GM21381 (cell line): ENCODE data around the gene SLIT1.

Experiments
- ATAC-seq: cut with Tn5 transposase; IDR thresholded peaks from one replicate; pipeline ENCODE4 v1.9.1; 2021; ENCODE audit warnings: mild to moderate bottlenecking, moderate library complexity; ENCODE audit not compliant: unreplicated experiment

The SLIT1 gene

DNA sequence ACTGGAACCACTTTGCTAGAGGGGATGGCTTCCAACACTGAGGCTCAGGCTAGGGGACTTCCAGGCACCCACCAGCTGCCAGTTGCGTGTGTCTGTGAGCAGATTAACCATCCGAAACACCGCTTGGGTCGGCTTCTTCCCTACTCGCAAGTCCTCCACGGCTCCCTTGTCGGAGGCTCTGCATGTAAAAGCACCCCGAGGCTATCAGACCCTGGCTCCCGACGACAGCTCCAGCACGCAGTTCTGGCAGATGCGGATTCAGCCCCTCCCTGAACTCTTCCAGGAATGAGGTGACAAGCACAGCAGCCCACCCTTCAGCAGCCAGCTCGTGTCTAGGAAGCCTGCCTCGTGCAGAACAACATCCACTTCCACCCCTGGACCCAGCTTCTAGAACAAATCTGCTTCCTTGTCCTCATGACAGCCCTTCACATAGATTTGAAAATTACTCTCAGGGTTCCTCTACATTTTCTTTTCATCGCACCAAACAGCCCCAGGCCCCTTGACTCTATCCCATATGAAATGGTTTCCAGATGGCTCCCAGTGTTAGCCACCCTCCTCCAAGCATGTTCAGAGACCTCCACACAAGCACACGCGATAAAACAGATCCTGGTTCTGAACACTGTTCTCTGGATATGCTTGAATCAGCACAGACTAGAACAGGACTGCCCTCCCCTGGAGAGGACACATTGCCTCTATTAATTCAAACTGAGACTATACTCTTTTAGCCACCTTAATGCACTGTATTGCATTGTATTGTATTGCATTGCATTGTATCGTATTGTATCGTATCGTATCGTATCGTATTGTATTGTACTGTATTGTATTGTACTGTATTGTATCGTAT is 44.6 kb downstream of the SLIT1 start:
- ATAC-seq = no peak

DNA sequence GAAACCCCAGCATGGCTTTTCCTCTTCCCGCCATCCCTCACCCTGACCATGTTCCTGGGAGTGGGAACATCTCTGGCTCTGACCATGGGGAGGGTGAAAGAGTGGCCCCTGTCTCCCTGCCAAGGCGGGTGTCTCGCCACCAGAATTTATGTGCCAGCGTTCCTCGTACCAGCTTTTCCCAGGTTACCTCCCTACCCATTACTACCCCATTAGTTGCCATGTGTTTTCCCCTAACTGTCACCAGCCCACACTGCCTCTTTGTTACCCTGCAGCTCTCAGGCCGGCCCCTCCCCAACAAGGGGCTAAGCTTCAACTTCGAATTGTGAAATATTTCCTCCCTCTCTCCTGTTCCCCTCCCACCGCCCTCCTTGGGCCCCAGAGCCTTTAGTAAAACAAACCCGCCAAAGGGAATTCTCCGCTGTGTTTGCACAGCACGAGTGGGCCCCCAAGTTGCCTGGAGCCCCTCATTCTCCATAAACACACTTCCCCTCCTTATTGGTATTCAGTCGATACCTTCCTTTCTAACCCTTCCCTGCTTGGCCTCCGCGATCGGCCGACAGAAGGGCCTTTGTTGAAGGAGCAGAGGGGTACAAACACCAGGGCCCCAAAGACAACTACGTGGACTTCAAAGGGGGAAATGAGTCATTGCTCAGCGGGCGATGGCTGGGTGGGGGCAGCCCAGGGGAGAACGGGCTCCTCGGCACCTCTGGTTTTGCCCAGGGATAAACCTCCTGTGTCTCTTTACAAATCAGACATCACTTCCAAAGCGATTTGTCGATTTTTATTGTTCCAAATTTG is 45.5 kb downstream of the SLIT1 start:
- no peak for ATAC-seq

DNA sequence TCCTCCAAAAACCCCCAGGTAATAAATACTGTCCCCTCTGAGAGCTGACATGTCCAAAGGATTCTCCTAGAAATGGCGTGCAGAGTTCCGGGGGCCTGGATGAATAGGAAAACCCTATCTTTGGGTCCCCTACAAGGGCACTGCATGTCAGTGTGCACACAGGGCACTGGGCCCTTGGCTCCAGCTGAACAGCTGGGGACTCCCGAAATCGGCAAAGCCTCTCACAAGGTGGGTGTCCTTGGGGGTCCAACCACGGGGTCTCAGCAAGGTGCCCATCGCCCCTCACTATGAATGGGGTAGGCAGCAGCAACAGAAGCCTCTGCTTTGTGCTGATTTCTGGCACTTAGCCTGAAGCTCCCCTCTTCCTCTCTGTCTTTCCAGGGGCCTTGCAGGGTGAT is 46.1 kb downstream of the SLIT1 start:
- ATAC-seq = no peak

DNA sequence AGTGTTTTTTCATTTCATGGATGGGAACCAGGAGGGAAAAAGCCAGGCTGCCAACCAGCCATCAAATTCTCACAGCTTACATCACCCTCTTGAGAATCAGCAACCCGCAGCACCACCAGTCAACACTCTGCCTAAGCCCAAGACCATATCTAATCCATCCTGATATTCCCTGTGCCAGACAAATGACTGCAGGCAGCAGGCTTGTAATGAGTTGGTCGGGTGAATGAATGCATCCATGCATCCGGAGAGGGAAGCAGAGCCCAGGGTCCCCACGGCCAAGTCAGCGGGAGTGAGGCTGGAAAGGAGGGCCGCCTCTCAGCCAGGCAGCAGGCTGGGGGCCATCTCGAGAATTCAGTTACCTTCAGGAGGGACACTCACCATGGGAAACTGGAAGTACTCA is 46.9 kb downstream of the SLIT1 start:
- ATAC-seq = no peak

DNA sequence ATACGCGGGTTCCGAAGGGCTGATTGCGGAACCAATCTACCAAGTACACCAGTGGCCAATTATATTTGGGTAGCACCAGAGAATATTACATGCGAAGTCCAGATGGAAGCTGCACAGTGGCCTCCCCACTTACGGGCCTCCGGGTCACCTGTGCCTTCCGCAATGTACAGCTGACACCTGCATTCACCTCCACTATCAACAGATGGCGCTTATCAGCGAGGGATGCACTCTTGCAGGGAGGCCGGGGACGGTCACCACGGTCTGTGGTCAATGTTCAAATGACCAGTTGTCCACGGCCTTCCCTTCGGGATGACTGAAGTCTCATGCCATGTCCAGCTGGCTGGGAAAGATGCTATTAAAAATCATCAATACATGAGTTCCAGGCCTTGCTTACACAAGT is 47.6 kb downstream of the SLIT1 start:
- ATAC-seq = no peak

DNA sequence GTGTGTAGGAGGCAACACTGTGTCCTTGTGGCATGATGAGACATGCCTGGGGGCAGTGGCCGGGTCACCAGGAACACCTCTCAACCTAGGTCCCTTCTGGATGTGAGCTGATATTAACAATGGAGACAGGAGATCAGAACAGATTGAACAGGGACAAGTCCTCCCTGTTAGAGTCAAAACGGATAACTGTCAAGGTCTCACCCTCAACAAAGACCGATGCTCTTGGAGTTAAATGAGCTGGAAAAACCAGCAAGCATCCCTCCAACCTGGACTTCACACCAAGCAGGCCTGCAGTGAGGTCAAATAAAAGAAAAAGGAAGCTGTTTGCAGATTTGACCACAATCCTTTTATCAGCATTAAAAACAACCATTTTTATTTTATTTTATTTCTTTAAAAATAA is 49.0 kb downstream of the SLIT1 start:
- ATAC-seq = no peak

DNA sequence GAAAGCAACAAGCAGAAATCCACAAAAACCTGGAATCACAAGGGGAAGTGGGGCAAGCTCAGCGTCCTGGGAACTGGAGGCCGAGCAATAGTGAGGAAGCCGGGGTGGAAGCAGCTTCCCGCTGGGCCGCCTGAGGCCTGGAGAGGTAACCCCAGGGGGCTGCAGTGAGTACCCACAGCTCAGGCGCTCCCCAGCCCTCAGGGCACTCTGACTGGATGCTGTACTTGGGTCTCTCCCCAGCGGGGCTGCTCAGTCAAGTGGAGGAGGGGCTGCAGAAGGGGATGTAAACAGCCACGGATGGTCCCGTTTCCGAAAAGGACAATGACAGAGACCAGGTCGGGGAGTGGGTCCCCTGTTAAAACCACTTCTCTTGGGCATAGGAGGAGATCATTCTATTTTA is 50.3 kb downstream of the SLIT1 start:
- no peak for ATAC-seq

DNA sequence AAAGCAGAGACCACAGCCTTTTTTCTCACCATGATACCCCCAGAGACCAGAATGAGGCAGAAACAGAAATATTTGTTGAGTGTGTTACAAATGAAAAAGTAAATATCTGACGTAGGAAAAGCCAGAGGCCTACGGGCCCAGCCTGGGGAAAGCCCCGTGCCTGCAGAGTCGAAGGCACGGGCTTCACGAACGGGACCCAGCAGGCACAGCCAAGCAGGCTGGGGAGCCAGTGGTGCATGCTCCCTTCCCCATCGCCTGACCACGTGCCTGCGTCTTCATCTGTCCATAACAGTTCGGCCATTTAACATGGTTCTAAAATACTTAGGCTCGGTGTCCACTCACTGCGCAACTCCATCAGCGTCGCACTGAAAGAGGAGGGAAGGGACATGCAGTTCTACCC is 50.8 kb downstream of the SLIT1 start:
- no peak for ATAC-seq

DNA sequence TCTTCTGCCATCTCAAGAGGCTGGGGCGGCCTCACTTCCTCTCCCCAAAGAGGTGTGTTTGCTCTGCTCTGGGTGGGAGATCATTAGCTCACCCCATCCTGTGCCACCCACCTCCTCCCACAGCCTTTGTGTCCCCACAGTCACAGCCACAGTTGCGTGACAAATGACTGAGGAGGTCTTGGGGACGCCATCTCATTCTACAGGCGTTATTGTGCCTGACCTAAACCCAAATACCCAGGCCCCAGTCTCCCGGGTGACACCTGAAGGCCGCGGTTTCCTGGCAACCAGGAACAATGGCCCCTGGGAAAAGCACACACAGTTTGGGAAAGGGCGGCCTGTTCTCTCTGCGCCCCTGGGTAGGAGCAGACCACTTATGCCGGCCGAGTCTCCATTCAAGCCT is 51.6 kb downstream of the SLIT1 start:
- ATAC-seq = no peak

DNA sequence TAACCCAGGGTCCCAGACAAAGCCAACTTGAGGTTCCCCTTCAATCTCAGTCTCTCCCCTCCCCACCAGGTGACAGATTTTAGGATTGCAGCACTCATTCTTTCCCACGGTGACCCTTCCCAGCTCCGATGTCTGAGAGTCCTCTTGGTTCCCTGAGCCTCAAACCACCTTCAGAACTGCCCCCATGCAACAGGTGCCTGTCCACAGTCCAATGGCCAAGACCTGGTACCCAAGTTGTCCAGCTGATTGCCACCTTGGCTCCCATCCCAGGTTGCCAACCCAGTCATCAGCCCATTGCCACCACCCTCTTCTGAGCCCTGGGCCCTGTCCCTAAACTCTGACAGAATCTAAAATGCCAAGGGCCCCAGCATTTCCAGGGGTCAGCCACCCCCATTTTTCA is 53.5 kb downstream of the SLIT1 start:
- ATAC-seq = no peak

DNA sequence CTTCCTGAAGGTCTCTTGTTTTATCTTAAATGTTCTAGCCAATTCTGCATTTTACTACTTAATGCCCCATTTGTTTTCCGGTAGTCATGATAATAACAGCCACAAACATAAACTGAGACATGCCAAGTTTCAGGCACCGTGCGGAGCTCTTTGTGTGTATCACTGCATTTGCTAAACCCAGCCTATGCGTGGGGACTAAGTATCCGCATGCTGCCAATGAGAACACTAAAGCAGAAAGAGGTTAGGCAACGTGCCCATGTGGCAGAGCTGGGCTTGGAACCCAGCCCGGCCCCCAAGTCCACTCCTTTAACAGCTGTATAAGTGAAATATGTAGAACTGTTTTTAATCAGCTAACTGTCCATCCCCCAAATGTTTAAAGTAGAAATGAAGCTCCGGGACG is 54.1 kb downstream of the SLIT1 start:
- ATAC-seq = no peak

DNA sequence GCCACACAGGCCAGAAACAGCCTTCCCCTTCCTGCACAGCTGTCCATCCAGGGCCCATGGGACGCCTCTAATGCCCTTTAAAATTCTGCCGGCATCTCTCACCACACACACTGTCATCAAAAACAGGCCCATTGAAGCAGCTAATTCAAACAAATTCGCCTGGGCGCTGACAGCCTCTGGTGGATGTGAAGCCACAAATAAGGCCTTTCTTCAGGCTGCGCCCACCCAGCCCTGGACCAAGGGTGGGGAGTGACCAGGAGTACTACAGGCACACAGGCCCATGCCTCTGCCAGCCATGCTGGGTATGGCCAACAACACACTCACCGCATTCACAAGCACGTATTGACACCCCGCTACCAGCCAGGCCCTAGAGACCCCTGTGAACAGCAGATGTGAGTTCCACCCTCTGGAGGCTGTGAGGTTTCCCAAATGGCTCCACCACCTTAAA is 54.6 kb downstream of the SLIT1 start:
- ATAC-seq = no peak

DNA sequence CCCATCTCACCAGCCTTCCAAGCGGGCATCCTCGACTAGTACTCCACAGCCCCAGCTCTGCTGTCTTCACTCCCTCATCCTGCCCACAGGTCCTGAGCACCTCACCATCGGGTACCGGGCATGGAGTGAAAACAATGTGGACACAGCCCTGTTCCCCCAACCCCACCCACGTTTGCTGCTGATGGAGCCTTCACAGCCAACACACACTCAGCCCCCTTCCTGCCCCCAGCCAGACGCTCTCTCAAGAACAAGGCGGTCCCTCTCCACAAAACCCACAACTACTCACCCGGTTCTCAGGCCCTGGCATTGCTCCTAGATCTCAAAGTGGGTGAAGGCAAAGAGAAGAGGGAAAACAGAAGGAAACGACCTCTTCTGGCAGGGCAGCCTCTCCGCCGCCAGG is 56.1 kb downstream of the SLIT1 start:
- ATAC-seq = no peak

DNA sequence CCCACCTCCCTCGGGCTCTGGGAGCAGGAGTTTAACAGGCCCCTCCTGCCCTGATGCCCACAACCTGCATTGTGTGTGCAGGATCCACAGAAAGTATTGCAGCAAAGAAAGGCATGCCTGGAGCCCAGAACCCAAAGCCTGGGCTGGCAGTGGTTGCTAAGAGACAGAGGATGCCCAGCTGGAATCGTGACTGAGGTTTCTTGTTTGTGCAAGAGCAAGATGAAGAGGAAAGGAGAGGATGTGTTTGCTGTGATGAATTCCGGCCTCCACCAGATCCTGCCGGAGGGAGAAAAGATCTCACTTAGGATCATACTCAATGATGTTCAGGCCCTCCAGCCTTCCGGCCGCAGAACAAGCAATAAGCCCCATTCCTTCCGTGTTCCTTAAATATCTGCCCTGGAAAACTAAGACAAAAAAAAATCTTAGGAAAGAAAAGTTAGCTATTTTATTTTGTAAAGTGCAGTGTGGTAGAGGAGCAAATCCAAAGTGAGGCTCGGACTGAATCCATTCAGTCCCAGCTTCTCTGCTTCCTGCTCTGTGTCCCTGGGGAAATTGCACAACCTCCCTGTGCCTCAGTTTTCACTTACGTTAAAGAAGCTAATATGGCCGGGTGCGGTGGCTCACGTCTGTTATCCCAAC is 57.1 kb downstream of the SLIT1 start:
- ATAC-seq = no peak

DNA sequence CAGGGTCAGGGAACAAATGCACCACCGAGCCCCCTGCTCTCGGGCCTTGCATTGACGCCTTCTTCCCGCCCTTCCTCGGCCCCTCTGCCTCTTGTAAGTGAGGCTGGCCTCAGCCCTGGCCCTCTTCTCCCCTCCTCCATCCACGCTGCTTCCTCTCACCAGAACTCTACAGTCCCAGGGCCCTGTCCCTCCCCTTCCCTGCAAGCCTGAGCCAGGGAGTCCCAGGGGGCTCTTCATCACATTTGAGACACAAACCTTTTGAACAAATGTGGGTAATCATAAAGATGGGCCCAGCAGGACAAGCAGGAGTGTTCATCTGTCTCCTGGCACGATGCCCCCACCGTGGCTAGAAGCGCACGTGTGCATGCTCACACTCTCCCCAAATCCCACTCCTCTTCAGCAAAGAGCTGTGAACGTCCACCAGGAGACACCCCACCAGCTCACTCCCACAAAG is 57.7 kb downstream of the SLIT1 start:
- no peak for ATAC-seq

DNA sequence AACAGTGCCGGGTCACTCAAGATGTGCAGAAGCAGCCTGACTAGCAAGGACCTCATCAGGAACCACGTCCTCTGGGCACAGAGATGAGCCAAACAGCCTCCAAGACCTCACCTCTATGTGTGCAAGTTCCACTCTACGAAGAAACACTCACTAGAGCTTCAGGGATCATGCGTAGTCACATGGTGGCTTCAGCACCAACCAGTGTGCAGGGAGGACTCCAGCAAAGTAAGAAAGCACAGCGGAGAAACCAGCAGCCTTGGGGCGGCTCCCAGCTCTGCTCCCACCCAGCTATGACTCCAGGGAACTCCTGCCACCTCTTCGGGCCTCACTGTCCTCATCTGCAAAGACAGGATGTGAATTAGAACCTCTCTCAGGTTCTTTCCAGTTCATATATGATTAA is 58.2 kb downstream of the SLIT1 start:
- ATAC-seq = no peak

DNA sequence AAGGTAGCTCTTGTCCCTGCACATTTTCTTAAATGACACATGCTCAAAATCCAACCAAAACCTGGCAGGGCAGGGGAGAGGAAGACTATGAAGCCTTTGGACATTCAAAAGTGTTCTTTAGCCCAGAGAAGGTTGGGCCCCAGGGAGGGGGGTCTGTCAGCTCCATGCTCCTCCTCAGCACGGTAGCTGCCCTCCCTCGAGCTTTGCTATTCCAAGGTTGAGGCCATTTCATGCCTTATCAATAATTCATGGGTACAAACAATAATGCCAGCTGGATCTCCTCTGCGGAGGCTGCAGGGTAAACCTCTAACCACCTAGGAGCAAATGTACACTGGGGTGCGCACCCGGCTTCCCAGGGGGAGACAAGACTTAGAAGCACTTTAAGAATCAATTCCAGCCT is 61.5 kb downstream of the SLIT1 start:
- no peak for ATAC-seq

DNA sequence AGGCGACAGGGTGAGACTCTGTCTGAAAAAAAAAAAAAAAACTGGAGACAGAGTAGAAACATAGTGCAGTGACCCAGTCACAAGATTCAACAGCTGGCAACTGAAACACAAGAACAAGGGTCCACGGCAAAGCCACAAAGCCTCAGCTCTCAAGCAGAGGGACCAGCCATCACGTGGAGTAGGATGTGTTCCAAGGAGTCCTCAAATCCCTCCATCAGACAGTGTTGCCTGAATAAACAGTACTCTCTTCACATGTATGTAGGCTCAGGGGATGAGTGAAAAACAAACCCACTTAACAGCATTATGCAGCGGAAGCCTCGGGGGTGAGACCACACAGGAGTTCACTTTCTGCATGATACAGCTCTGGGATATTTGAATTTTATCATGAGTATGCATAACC is 62.0 kb downstream of the SLIT1 start:
- ATAC-seq = no peak

DNA sequence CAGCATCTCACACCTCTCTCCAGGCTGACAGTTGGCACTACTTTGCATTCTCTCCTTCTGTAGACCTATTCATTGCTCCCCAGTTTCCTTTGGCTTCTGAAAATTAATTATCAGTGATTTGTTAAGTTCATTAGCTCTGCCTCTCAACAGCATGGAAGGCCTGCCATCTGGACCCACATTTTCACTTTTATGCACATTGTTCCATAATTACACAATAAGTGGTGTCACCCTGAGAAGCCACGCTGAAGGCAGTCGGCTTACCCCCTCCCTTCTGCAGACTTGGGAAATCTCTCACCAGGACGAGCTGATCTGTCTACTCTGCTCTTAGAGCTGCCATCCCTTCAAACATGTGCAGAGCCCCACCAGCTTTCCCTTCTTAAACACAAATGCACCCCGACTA is 64.7 kb downstream of the SLIT1 start:
- no peak for ATAC-seq

DNA sequence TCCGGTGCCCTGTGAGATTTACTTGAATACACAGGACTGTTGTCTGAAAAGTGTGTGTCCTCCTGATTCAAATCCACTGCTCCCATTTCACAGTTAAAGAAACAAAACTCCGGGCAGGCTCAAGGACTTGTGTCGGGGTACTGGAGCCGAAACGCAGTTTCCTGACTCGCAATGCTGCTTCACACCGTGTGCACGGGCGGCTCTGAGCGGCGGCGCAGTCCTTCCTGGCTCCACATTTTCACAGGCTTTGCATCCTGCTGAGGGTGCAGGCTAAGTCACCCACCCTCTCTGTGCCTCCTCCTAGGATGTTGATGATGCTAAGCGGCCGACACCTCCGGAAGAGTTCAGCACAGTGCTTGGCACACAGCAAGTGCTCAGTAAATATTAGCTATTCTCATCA is 65.4 kb downstream of the SLIT1 start:
- ATAC-seq = no peak

DNA sequence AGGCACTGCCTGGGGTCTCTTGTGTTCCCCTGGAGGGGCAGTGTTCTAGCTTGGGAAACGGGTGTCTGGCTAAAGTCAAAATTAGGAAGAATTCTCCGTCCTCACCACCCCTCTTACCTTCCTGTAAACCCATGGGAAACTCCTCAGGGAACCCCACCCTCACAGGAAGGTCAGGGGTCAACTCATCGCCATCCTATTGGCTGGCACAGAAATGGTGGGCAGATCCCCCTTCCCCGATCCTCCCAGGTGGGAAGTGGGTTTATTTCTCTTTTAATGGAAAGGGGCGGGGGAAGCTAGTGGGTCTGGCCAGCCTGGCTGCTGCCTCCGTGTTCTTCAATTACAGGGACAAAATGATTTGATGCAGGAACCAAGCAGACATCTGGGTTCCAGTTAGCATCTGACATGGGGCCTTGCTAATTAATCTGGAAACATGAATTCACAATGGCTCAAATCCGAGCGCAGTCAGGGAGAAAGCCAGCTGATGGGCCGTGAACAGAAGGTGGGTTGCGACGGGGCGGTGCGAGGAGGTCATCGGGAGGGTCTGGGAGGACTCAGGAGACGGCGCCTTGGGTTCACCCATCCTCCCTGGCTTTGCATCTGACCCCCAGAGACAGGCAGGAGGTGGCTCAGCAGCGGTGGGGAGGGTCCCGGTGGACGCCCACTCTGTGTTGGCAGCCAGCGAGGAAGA is 66.6 kb downstream of the SLIT1 start:
- no peak for ATAC-seq
